Stimulated activated naive CD8-positive, alpha-beta T cell treated with anti-CD3 and anti-CD28 coated beads, Interleukin-15, amount 100 ng/mL, for 72 hours (primary cell): ENCODE measurements around the gene CDH12.
"Not testable (repeated sequence)": the region's sequence is repeated elsewhere in the genome, so short reads cannot be mapped to it uniquely, and the experiment has no call there.

Experiments used
- ATAC-seq: fragments of 150-1000 bp; cut with Tn5 transposase; 2 replicates; pipeline ENCODE4 v1.10.0; 2021; ENCODE audit warnings: mild to moderate bottlenecking, moderate library complexity
- DNase-seq, 2 donors: peaks; one replicate each; pipeline ENCODE4 v3.0.0; 2021 to 2022
- H3K27ac Mint-ChIP-seq, 2 donors: one replicate each; pipeline ENCODE4 v1.8.0; 2022; ENCODE audit warnings: mild to moderate bottlenecking in 2 of 2, mixed read lengths in 2 of 2, moderate library complexity in 2 of 2
- H3K27me3 Mint-ChIP-seq: one replicate; pipeline ENCODE4 v1.8.0; 2022; ENCODE audit warnings: mixed read lengths
- H3K4me1 Mint-ChIP-seq: one replicate; pipeline ENCODE4 v1.8.0; 2022; ENCODE audit warnings: mild to moderate bottlenecking, mixed read lengths
- H3K4me3 Mint-ChIP-seq, 2 donors: one replicate each; pipeline ENCODE4 v1.8.0; 2022; ENCODE audit warnings: mild to moderate bottlenecking in 2 of 2, mixed read lengths in 2 of 2, moderate library complexity in 1 of 2
- H3K9me3 Mint-ChIP-seq, 2 donors: one replicate each; pipeline ENCODE4 v1.8.0; 2022; ENCODE audit warnings: mixed read lengths in 2 of 2

CDH12 gene

GRCh38 chr5:22212254-22212991, 640.7 kb downstream of the CDH12 start:
- not testable (repeated sequence) for DNase-seq, H3K9me3 Mint-ChIP-seq, H3K27me3 Mint-ChIP-seq, H3K27ac Mint-ChIP-seq, H3K4me3 Mint-ChIP-seq, ATAC-seq, H3K4me1 Mint-ChIP-seq

- DNase-seq, H3K27me3 Mint-ChIP-seq, ATAC-seq, H3K4me1 Mint-ChIP-seq, H3K4me3 Mint-ChIP-seq, H3K9me3 Mint-ChIP-seq, H3K27ac Mint-ChIP-seq: not testable (repeated sequence)
Measured at GRCh38 chr5:22208463-22208862, 644.7 kb downstream of the CDH12 start.

GRCh38 chr5:22188651-22189050, 664.5 kb downstream of the CDH12 start:
- not testable (repeated sequence) for H3K27me3 Mint-ChIP-seq, H3K4me3 Mint-ChIP-seq, H3K27ac Mint-ChIP-seq, DNase-seq, ATAC-seq, H3K4me1 Mint-ChIP-seq
- peaks cover 0 to 16% of the 10 kb centered on the region in 2 donors for H3K9me3 Mint-ChIP-seq

- not testable (repeated sequence) for ATAC-seq, H3K4me3 Mint-ChIP-seq, H3K4me1 Mint-ChIP-seq, H3K27me3 Mint-ChIP-seq, H3K27ac Mint-ChIP-seq, DNase-seq
- peaks cover 0 to 16% of the 10 kb centered on the region in 2 donors for H3K9me3 Mint-ChIP-seq
Measured at GRCh38 chr5:22187632-22188228, 665.4 kb downstream of the CDH12 start.

GRCh38 chr5:22169226-22169625, 683.9 kb downstream of the CDH12 start:
- not testable (repeated sequence) for H3K4me1 Mint-ChIP-seq, H3K27me3 Mint-ChIP-seq, H3K27ac Mint-ChIP-seq, DNase-seq, H3K9me3 Mint-ChIP-seq, H3K4me3 Mint-ChIP-seq, ATAC-seq

- not testable (repeated sequence) for H3K4me1 Mint-ChIP-seq, DNase-seq
Measured at GRCh38 chr5:22168704-22169103, 684.4 kb downstream of the CDH12 start.

GRCh38 chr5:22165931-22166330, 687.2 kb downstream of the CDH12 start:
- peaks cover 10 to 17% of the 10 kb centered on the region in 2 donors for H3K9me3 Mint-ChIP-seq
- ATAC-seq, H3K4me1 Mint-ChIP-seq, H3K4me3 Mint-ChIP-seq, H3K27ac Mint-ChIP-seq, DNase-seq, H3K27me3 Mint-ChIP-seq: not testable (repeated sequence)

More at GRCh38 chr5:22168704-22169103, 684.4 kb downstream of the CDH12 start:
- not testable (repeated sequence) for H3K9me3 Mint-ChIP-seq, H3K4me3 Mint-ChIP-seq, H3K27ac Mint-ChIP-seq, H3K27me3 Mint-ChIP-seq, ATAC-seq

- H3K9me3 Mint-ChIP-seq, result peaks cover 10 to 17% of the 10 kb centered on the region in 2 donors
- not testable (repeated sequence) for DNase-seq, H3K27ac Mint-ChIP-seq, H3K4me1 Mint-ChIP-seq, H3K4me3 Mint-ChIP-seq, H3K27me3 Mint-ChIP-seq, ATAC-seq
Measured at GRCh38 chr5:22164910-22165748, 688.0 kb downstream of the CDH12 start.

GRCh38 chr5:22156953-22157352, 696.2 kb downstream of the CDH12 start:
- not testable (repeated sequence) for H3K9me3 Mint-ChIP-seq, ATAC-seq, DNase-seq, H3K4me1 Mint-ChIP-seq, H3K27ac Mint-ChIP-seq, H3K27me3 Mint-ChIP-seq, H3K4me3 Mint-ChIP-seq

GRCh38 chr5:22154779-22155178, 698.4 kb downstream of the CDH12 start:
- H3K9me3 Mint-ChIP-seq, H3K27ac Mint-ChIP-seq, ATAC-seq, H3K4me3 Mint-ChIP-seq, DNase-seq, H3K27me3 Mint-ChIP-seq, H3K4me1 Mint-ChIP-seq: not testable (repeated sequence)

- H3K27ac Mint-ChIP-seq, ATAC-seq, H3K4me3 Mint-ChIP-seq, DNase-seq, H3K9me3 Mint-ChIP-seq, H3K4me1 Mint-ChIP-seq, H3K27me3 Mint-ChIP-seq: not testable (repeated sequence)
Measured at GRCh38 chr5:22151801-22152200, 701.3 kb downstream of the CDH12 start.

GRCh38 chr5:22140418-22140817, 712.7 kb downstream of the CDH12 start:
- H3K27ac Mint-ChIP-seq, DNase-seq, ATAC-seq: not testable (repeated sequence)

GRCh38 chr5:22139662-22140300, 713.4 kb downstream of the CDH12 start:
- not testable (repeated sequence) for ATAC-seq, H3K4me1 Mint-ChIP-seq, H3K4me3 Mint-ChIP-seq, DNase-seq, H3K9me3 Mint-ChIP-seq, H3K27ac Mint-ChIP-seq, H3K27me3 Mint-ChIP-seq

More at GRCh38 chr5:22140418-22140817, 712.7 kb downstream of the CDH12 start:
- not testable (repeated sequence) for H3K27me3 Mint-ChIP-seq, H3K4me3 Mint-ChIP-seq, H3K4me1 Mint-ChIP-seq, H3K9me3 Mint-ChIP-seq

- no peaks in the 10 kb centered on the region for H3K4me1 Mint-ChIP-seq
- ATAC-seq (no peak), DNase-seq (no peak)
- H3K27ac Mint-ChIP-seq, result no peak overlapping the region
- H3K9me3 Mint-ChIP-seq, result peaks cover 0 to 8% of the 10 kb centered on the region in 2 donors
- H3K4me3 Mint-ChIP-seq, result no peak overlapping the region
- no peaks in the 10 kb centered on the region for H3K27me3 Mint-ChIP-seq
Measured at GRCh38 chr5:22111320-22111719, 741.8 kb downstream of the CDH12 start.

- DNase-seq (no peak), ATAC-seq (no peak)
- H3K4me3 Mint-ChIP-seq, result no peak overlapping the region
- H3K27ac Mint-ChIP-seq, result no peak overlapping the region
- H3K9me3 Mint-ChIP-seq, result peaks cover 0 to 8% of the 10 kb centered on the region in 2 donors
- H3K4me1 Mint-ChIP-seq, result no peaks in the 10 kb centered on the region
- no peaks in the 10 kb centered on the region for H3K27me3 Mint-ChIP-seq
Measured at GRCh38 chr5:22109315-22109714, 743.8 kb downstream of the CDH12 start.
